Adrenal gland (tissue), 5 donors: Measurements from ENCODE around the gene ADGRG4.

Experiments
- POLR2A ChIP-seq, 2 donors: fragments of 450-650 bp; IDR thresholded peaks; one replicate each; pipeline ENCODE4 v1.6.1; 2017; ENCODE audit warnings: antibody characterized with exemption in 2 of 2, mild to moderate bottlenecking in 2 of 2, moderate library complexity in 1 of 2
- TF ChIP-seq, protein P1 (sequence below), 6 experiments: fragments of 450-650 bp in 4 of 6; fragments of 200-600 bp in 2 of 6; sonication (generic) in 1 of 6; IDR thresholded peaks; 1 replicate in 5 of 6; 2 replicates in 1 of 6; pipeline versions ENCODE4 v1.5.1 to v1.8.0; 2016 to 2021; ENCODE audit warnings: antibody characterized with exemption in 6 of 6, mild to moderate bottlenecking in 2 of 6, moderate library complexity in 1 of 6
- donor health status: DM: no; HTN: no; CAD: no.

DNA sequence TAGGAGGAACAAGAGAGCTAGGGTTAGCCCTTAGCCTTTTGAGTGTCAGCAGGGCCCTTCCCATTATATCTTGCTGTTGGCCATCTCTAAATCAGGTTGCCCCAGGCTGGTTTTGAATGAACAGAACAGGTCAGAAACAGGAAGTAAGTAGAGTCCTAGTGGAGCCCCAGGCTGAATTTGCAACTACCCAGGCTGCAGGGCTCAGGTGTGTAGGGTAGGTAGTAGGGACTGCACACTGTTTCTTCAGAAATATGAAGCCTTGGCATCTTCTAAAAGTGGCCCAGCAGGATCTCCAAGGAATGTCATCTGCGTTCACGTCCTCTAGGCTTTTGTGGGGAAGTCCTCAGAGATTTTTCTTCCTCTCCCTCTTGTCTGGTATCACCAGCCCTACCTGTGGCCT is 90.2 kb downstream of the ADGRG4 start:
- TF ChIP-seq, protein P1, sequence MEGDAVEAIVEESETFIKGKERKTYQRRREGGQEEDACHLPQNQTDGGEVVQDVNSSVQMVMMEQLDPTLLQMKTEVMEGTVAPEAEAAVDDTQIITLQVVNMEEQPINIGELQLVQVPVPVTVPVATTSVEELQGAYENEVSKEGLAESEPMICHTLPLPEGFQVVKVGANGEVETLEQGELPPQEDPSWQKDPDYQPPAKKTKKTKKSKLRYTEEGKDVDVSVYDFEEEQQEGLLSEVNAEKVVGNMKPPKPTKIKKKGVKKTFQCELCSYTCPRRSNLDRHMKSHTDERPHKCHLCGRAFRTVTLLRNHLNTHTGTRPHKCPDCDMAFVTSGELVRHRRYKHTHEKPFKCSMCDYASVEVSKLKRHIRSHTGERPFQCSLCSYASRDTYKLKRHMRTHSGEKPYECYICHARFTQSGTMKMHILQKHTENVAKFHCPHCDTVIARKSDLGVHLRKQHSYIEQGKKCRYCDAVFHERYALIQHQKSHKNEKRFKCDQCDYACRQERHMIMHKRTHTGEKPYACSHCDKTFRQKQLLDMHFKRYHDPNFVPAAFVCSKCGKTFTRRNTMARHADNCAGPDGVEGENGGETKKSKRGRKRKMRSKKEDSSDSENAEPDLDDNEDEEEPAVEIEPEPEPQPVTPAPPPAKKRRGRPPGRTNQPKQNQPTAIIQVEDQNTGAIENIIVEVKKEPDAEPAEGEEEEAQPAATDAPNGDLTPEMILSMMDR (IDR thresholded peaks at IDR 0.05) = no peak
- no peak for TF ChIP-seq POLR2A (IDR thresholded peaks at IDR 0.05)
